Measurements from ENCODE around the gene CCL17.
"Not testable (repeated sequence)": the region's sequence is repeated elsewhere in the genome, so short reads cannot be mapped to it uniquely, and the experiment has no call there.

CCL17 gene

GRCh38 chr16:57379579-57379978 lies 25.0 kb upstream of the CCL17 start:
- no peak for DNase-seq

DNA sequence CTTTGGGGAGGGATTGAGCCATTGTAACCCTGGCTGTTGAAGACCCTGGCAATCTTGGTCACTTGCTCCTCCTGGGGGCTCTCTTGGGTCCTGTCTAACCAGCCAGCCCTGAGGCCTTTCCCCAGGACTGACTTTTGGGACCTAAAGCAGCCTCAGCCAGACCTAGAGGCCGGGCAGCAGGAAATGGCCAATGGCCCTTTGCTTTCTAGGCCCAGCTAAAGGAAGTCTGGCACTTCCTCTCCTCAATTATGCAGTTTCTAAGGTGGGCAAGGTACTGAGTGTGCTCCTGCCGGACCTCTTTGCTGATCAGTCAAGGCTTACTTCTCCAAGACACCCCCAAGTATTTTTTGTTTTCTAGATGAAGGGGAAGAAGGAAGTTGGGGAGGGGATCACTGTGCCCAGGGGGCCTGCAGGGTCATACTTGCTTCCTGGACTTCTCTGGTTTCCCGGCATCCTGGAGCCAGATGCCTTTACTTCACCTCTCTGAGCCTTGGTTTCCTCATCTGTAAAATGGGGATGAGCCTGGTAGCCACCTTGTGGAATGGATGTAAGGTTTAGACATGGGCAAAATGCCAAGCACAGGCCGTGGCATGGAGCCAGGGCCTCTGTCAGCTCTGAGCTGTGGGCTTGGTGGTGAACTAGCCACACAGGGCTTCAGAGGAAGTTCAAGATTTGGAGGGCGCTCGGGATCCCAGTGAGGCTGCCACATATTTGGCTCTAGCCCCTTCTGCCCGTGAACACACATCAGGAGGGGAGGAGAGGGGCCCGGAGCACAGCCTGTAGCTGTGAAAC lies 23.7 kb upstream of the CCL17 start:
- DNase-seq: no peak

DNA sequence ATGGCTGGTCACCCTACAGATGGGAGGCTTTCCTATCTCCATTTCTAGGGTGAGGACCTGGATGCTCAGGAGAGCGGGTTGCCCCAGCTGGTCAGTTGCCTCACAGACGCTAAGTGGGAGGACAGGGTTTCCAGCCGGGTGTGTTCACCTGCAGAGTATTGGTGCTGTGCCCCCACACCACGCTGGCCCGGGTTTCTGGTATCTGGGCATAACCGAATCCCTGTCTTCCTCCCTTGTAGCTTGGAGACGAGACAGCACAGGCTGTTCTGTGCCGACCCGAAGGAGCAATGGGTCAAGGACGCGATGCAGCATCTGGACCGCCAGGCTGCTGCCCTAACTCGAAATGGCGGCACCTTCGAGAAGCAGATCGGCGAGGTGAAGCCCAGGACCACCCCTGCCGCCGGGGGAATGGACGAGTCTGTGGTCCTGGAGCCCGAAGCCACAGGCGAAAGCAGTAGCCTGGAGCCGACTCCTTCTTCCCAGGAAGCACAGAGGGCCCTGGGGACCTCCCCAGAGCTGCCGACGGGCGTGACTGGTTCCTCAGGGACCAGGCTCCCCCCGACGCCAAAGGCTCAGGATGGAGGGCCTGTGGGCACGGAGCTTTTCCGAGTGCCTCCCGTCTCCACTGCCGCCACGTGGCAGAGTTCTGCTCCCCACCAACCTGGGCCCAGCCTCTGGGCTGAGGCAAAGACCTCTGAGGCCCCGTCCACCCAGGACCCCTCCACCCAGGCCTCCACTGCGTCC lies 22.6 kb upstream of the CCL17 start:
- no peak for DNase-seq

DNA sequence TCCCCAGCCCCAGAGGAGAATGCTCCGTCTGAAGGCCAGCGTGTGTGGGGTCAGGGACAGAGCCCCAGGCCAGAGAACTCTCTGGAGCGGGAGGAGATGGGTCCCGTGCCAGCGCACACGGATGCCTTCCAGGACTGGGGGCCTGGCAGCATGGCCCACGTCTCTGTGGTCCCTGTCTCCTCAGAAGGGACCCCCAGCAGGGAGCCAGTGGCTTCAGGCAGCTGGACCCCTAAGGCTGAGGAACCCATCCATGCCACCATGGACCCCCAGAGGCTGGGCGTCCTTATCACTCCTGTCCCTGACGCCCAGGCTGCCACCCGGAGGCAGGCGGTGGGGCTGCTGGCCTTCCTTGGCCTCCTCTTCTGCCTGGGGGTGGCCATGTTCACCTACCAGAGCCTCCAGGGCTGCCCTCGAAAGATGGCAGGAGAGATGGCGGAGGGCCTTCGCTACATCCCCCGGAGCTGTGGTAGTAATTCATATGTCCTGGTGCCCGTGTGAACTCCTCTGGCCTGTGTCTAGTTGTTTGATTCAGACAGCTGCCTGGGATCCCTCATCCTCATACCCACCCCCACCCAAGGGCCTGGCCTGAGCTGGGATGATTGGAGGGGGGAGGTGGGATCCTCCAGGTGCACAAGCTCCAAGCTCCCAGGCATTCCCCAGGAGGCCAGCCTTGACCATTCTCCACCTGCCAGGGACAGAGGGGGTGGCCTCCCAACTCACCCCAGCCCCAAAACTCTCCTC lies 21.9 kb upstream of the CCL17 start:
- no peak for DNase-seq

GRCh38 chr16:57383276-57384247 lies 21.0 kb upstream of the CCL17 start:
- no peak for DNase-seq

GRCh38 chr16:57384248-57385070 lies 20.1 kb upstream of the CCL17 start:
- DNase-seq: no peak

GRCh38 chr16:57385083-57385482 lies 19.5 kb upstream of the CCL17 start:
- no peak for DNase-seq

GRCh38 chr16:57386381-57386951 lies 18.1 kb upstream of the CCL17 start:
- DNase-seq: no peak

- DNase-seq: no peak
These were observed 16.8 kb upstream of the CCL17 start for GRCh38 chr16:57387598-57388354.

GRCh38 chr16:57388359-57389086 lies 16.0 kb upstream of the CCL17 start:
- no peak for DNase-seq

DNA sequence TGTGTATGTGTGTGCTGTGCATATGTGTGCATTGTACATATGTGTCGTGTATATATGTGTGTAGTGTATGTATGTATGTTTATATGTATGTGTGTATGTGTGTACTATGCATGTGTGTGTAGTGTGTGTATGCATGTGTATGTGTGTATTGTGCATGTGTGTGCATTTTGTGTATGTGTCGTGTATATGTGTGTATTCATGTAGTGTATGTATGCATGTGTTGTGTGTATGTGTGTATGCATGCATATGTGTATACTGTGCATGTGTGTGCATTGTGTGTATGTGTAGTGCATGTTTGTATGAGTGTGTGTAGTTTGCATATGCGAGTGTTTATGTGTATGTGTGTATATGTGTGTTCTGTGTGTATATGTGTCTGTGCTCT lies 15.5 kb upstream of the CCL17 start:
- no peak for DNase-seq

GRCh38 chr16:57390636-57391295 lies 13.8 kb upstream of the CCL17 start:
- DNase-seq: no peak

GRCh38 chr16:57391300-57391699 lies 13.3 kb upstream of the CCL17 start:
- no peak for DNase-seq

DNA sequence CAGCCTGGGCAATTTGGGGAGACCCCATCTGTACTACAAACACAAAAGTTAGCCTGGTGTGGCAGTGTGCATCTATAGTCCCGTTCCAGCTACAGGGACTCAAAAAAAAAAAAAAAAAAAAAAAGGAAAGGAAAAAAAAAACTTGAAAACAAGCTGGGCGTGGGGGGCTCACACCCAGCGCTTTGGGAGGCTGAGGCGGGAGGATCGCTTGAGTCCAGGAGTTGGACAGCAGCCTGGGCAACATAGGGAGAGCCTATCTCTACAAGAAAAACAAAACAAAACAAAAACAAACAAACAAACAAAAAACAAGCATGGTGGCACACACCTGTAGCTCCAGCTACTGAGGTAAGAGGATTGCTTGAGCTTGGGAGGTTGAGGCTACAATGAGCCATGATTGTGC lies 12.9 kb upstream of the CCL17 start:
- DNase-seq: no peak

- no peak for DNase-seq
These were observed 11.9 kb upstream of the CCL17 start for GRCh38 chr16:57392694-57393093.

DNA sequence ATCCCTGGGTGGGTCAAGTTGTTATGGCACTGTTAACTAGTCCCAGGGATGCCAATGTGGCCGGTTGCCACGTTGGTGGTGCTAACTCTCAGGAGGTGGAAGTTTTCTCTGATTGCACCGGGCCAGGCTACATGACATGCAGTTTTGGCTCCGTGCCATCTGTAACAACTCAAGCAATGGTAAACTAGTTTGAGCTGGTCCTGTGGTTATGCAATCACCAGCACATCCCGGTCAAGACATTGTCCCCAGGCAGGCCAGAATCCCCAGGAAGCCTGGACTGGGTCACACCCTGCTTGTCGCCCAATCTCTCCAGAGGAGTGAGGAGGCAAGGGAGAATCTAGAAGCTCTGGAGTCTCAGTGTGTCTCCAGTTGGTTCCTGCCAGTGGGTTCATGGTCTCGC lies 10.1 kb upstream of the CCL17 start:
- DNase-seq: no peak

DNA sequence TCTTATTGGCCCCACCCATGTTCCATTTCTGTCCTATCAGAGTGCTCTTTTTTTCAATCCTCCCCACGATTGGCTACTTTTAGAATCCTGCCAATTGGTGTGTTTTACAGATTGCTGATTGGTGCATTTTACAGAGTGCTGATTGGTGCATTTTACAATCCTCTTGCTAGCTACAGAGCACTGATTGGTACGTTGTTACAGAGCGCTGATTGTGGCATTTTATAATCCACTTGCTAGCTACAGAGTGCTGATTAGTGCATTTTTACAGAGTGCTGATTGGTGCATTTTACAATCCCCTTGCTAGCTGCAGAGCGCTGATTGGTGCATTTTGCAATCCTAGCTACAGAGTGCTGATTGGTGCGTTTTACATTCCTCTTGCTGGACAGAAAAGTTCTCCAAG lies 9.5 kb upstream of the CCL17 start:
- DNase-seq: no peak

GRCh38 chr16:57396786-57397185 lies 7.8 kb upstream of the CCL17 start:
- DNase-seq: no peak

- DNase-seq: not testable (repeated sequence)
These were observed 7.1 kb upstream of the CCL17 start for GRCh38 chr16:57397493-57397892.
